Natural killer cell (primary cell): Measurements from ENCODE around the gene CD68. TPM values are rescaled to one million over a fixed set of nuclear protein-coding genes. Genes with fewer than 3 reads are reported as not detected.

Experiments used
- ATAC-seq, 3 donors: fragments of 150-1000 bp in 2 of 3; fragments of 200-7000 bp in 1 of 3; cut with Tn5 transposase; 1 replicate in 1 of 3; 2 replicates in 2 of 3; pipeline ENCODE4 v1.10.0; 2021; ENCODE audit warnings: mild to moderate bottlenecking in 2 of 3, moderate library complexity in 2 of 3
- DNase-seq, 2 donors: peaks; one replicate each; pipeline versions ENCODE4 v3.0.0 to v3.0.0-alpha.2; 2013 to 2021; ENCODE audit warnings: mixed read lengths in 1 of 2
- H3K27ac ChIP-seq: one replicate; pipeline ENCODE4 v1.5.1; 2013; ENCODE audit warnings: mild to moderate bottlenecking, low read length
- H3K27me3 ChIP-seq: one replicate; pipeline ENCODE4 v1.6.1; 2013; ENCODE audit warnings: low read length; ENCODE audit not compliant: control insufficient read depth, insufficient read depth
- H3K36me3 ChIP-seq: one replicate; pipeline ENCODE4 v1.6.1; 2013; ENCODE audit warnings: low read length; ENCODE audit not compliant: control insufficient read depth, insufficient read depth
- H3K4me1 ChIP-seq: one replicate; pipeline ENCODE4 v1.6.1; 2013; ENCODE audit warnings: low read length; ENCODE audit not compliant: control insufficient read depth, insufficient read depth
- H3K4me3 ChIP-seq: one replicate; pipeline ENCODE4 v1.5.1; 2013; ENCODE audit warnings: low read length
- H3K9me3 ChIP-seq: one replicate; pipeline ENCODE4 v1.6.1; 2013; ENCODE audit warnings: low read length; ENCODE audit not compliant: control insufficient read depth, insufficient read depth
- H3K27ac Mint-ChIP-seq, 2 donors: one replicate each; pipeline ENCODE4 v1.8.0; 2022; ENCODE audit warnings: mild to moderate bottlenecking in 2 of 2, mixed read lengths in 2 of 2, moderate library complexity in 1 of 2
- H3K27me3 Mint-ChIP-seq, 2 donors: one replicate each; pipeline ENCODE4 v1.8.0; 2022; ENCODE audit warnings: low read depth in 2 of 2, mixed read lengths in 2 of 2
- H3K36me3 Mint-ChIP-seq: one replicate; pipeline ENCODE4 v1.8.0; 2022; ENCODE audit warnings: mixed read lengths
- H3K4me1 Mint-ChIP-seq, 2 donors: one replicate each; pipeline ENCODE4 v1.8.0; 2022; ENCODE audit warnings: mixed read lengths in 2 of 2
- H3K4me3 Mint-ChIP-seq: one replicate; pipeline ENCODE4 v1.8.0; 2022; ENCODE audit warnings: mild to moderate bottlenecking, moderate library complexity, mixed read lengths
- H3K9me3 Mint-ChIP-seq, 2 donors: one replicate each; pipeline ENCODE4 v1.8.0; 2022; ENCODE audit warnings: mixed read lengths in 2 of 2
- WGBS: methylation state at CpG from one replicate; pipeline ENCODE4 v1.1.7; 2013; ENCODE audit warnings: missing lambda C conversion rate; ENCODE audit not compliant: insufficient coverage; 5-methylcytosine and 5-hydroxymethylcytosine counted together
- intact Hi-C: fragments of 100-400 bp; cut with micrococcal nuclease; formaldehyde crosslinking; loops from one replicate; pipeline ENCODE4 v1.14.2; 2022
- total RNA-seq, 4 donors: library from RNA; stranded (reverse); fragments of 120-200 nt in 1 of 4; gene quantifications; one replicate each; pipeline versions ENCODE4 v1.2.3 to v1.2.4, GENCODE V29; 2013 to 2022
- TF ChIP-seq, protein P1 (sequence below): fragments of 200-600 bp; IDR thresholded peaks from one replicate; pipeline ENCODE4 v1.8.0; 2022; ENCODE audit warnings: antibody characterized with exemption

The CD68 gene
- total RNA-seq, 3 donors from 2014 or later (not counting 1 experiment from before 2014, with no cell fraction given): 1.4 to 24.7 (median 13.0) TPM

DNA sequence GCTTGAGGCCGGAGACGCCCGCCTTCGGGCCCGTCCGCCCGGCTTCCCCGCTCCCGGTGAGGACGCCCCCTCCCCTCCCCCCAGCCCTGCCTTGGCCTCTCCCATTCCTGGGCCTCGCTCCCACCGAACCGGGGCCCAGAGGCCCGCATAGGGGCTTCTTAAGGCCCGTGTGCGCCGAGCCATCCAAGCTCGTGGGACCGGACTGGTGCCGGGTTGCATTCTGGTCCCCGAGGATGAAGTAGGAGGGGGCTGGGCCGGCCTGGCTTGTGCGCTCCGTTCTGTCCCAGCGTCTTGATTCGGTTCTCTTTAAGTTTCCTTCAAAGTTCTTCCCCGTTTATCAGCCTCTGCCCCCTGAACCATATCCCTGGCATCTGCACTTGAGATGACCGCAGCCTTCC lies 17.2 kb upstream of the CD68 start:
- H3K36me3 ChIP-seq: peaks cover 25% of the 10 kb centered on the region
- TF ChIP-seq, protein P1, sequence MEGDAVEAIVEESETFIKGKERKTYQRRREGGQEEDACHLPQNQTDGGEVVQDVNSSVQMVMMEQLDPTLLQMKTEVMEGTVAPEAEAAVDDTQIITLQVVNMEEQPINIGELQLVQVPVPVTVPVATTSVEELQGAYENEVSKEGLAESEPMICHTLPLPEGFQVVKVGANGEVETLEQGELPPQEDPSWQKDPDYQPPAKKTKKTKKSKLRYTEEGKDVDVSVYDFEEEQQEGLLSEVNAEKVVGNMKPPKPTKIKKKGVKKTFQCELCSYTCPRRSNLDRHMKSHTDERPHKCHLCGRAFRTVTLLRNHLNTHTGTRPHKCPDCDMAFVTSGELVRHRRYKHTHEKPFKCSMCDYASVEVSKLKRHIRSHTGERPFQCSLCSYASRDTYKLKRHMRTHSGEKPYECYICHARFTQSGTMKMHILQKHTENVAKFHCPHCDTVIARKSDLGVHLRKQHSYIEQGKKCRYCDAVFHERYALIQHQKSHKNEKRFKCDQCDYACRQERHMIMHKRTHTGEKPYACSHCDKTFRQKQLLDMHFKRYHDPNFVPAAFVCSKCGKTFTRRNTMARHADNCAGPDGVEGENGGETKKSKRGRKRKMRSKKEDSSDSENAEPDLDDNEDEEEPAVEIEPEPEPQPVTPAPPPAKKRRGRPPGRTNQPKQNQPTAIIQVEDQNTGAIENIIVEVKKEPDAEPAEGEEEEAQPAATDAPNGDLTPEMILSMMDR: no peak
- intact Hi-C loops: loop anchor here (5.0 kb wide), 1 partner anchor 310 kb away; the partner anchor contains the start of genes CTDNEP1 and ELP5
- Mint-ChIP-seq H3K27me3 (no peaks in the 10 kb centered on the region), H3K9me3 (no peaks in the 10 kb centered on the region), H3K4me3 (peak overlapping the region; percentile 98), H3K36me3 (no peaks in the 10 kb centered on the region), H3K4me1 (peaks cover 22 to 35% of the 10 kb centered on the region in 2 donors), H3K27ac (peak overlapping the region; percentile 97 to 99)
- peak overlapping the region; percentile 58 for H3K4me3 ChIP-seq
- no peaks in the 10 kb centered on the region for H3K27me3 ChIP-seq
- ATAC-seq (peak in 1 of 3 donors; percentile 4), DNase-seq (no peak)
- peaks cover 50% of the 10 kb centered on the region for H3K4me1 ChIP-seq
- no peaks in the 10 kb centered on the region for H3K9me3 ChIP-seq
- H3K27ac ChIP-seq: peak overlapping the region; percentile 77
- WGBS: under 1% methylated on average over 28 of the region's 28 CpGs

DNA sequence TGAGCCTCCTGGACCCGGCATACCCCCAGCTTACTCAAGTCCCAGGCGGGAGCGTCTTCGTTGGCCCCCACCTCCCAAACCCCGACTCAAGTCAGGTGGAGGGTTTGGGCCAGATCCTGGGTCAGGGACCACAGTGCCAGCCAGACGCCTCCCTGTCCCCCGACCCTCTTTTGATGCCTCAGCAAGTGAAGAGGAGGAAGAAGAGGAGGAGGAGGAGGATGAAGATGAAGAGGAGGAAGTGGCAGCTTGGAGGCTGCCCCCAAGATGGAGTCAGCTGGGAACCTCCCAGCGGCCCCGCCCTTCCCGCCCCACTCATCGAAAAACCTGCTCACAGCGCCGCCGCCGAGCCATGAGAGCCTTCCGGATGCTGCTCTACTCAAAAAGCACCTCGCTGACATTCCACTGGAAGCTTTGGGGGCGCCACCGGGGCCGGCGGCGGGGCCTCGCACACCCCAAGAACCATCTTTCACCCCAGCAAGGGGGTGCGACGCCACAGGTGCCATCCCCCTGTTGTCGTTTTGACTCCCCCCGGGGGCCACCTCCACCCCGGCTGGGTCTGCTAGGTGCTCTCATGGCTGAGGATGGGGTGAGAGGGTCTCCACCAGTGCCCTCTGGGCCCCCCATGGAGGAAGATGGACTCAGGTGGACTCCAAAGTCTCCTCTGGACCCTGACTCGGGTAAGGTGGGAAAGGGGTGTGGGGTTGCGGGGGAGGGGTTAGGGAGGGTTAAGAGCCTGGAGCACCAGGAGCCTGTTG lies 16.1 kb upstream of the CD68 start:
- H3K27me3 Mint-ChIP-seq: no peaks in the 10 kb centered on the region
- TF ChIP-seq, protein P1: no peak
- Histone ChIP-seq H3K27ac (no peak overlapping the region), H3K36me3 (peaks cover 29% of the 10 kb centered on the region), H3K4me1 (peaks cover 40% of the 10 kb centered on the region), H3K4me3 (no peak overlapping the region), H3K27me3 (no peaks in the 10 kb centered on the region), H3K9me3 (no peaks in the 10 kb centered on the region)
- H3K36me3 Mint-ChIP-seq: no peaks in the 10 kb centered on the region
- peak overlapping the region in 1 of 2 donors; percentile 99 for H3K27ac Mint-ChIP-seq
- intact Hi-C loops: loop anchor here (5.0 kb wide), 1 partner anchor 311 kb away; the partner anchor contains the start of genes CTDNEP1 and ELP5
- H3K9me3 Mint-ChIP-seq: no peaks in the 10 kb centered on the region
- ATAC-seq: no peak
- DNase-seq: peak in 1 of 2 donors; percentile 5
- WGBS: 96% methylated on average over 30 of the region's 30 CpGs
- peak overlapping the region; percentile 90 for H3K4me3 Mint-ChIP-seq
- peaks cover 22 to 34% of the 10 kb centered on the region in 2 donors for H3K4me1 Mint-ChIP-seq

DNA sequence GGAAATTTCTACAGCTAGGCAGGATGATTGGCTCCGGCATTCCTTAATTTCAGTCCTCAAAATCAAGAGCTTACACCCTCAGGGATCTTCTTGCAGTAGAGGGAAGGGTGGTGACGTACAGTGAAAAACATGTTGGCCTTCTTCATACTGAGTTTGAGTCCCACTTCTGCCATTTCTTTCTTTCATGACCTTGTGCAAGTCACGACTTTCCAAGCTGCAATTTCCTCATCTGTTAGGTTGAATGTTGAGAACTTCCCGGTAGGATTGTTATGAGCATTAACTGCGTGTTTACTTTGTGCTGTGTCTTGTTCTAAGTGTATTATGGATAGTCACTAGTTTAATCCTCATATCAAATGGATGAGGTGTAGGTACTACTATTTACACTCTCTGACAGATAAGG lies 9.9 kb upstream of the CD68 start:
- peaks cover 24 to 31% of the 10 kb centered on the region in 2 donors for H3K4me1 Mint-ChIP-seq
- no peaks in the 10 kb centered on the region for H3K27me3 Mint-ChIP-seq
- no peaks in the 10 kb centered on the region for H3K27me3 ChIP-seq
- H3K27ac Mint-ChIP-seq: no peak overlapping the region
- no peak overlapping the region for H3K27ac ChIP-seq
- H3K9me3 Mint-ChIP-seq: no peaks in the 10 kb centered on the region
- H3K36me3 Mint-ChIP-seq: no peaks in the 10 kb centered on the region
- H3K4me1 ChIP-seq: peaks cover 13% of the 10 kb centered on the region
- intact Hi-C loops: no loop called here
- DNase-seq (no peak), ATAC-seq (no peak)
- H3K9me3 ChIP-seq: no peaks in the 10 kb centered on the region
- H3K4me3 Mint-ChIP-seq: no peak overlapping the region
- TF ChIP-seq, protein P1: no peak
- no peak overlapping the region for H3K4me3 ChIP-seq
- 100% methylated on average over 4 of the region's 5 CpGs for WGBS
- H3K36me3 ChIP-seq: peaks cover 37% of the 10 kb centered on the region
